ENCODE data around the gene AMIGO3.
"Not testable (repeated sequence)": the region's sequence is repeated elsewhere in the genome, so short reads cannot be mapped to it uniquely, and the experiment has no call there.

AMIGO3 gene

DNA sequence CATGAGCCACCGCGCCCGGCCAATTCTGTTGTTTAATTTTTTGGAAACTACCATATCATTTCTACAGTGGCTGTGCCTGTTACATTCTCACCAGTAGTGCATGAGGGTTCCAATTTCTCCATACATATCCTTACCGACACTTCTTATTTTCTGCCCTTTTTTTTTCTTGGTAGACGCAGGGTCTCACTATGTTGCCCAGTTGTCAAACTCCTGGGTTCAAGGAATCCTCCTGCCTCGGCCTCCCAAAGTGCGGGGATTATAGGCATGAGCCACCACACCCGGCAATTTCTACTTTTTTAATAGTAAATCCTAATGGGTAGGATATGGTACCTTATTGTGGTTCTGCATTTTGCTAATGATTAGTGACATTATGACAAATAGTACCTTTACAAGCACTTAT is 9.6 kb downstream of the AMIGO3 start:
- no peak for DNase-seq (ENCODE audit: low spot score)

- DNase-seq (ENCODE audit: low spot score): no peak
Observed at GRCh38 chr3:49707113-49707480, 12.4 kb downstream of the AMIGO3 start.

- no peak for DNase-seq (ENCODE audit: low spot score)
Observed at GRCh38 chr3:49706456-49707112, 12.9 kb downstream of the AMIGO3 start.

DNA sequence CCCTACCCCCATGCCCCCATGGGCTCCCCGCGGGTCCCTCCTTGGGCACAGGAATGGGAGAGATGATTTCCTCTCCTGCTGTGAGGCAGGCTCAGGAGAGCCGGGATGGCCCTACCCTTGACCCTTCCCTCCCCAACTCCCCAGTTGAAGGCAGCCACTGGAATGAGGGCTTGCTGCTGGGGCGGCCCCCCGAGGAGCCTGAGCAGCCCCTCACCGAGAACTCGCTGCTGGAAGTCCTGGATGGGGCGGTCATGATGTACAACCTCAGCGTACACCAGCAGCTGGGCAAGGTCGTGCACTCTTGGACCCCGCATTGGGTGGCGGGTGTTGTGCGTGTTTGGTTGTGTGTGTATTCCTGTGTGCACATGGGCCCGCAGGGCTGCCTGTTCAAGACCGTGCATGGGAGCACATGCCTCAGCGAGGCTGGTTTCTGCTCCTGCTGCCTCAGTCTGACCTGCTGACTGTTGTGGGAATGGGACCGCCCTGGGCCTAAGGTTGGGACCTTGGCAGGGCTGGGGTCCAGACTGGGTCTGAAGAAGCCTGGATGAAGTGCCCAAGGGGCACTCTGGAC is 14.0 kb downstream of the AMIGO3 start:
- no peak for DNase-seq (ENCODE audit: low spot score)

- DNase-seq (ENCODE audit: low spot score): no peak
Observed at GRCh38 chr3:49704629-49705028, 14.9 kb downstream of the AMIGO3 start.

- DNase-seq (ENCODE audit: low spot score): no peak
Observed at GRCh38 chr3:49703956-49704355, 15.5 kb downstream of the AMIGO3 start.

DNA sequence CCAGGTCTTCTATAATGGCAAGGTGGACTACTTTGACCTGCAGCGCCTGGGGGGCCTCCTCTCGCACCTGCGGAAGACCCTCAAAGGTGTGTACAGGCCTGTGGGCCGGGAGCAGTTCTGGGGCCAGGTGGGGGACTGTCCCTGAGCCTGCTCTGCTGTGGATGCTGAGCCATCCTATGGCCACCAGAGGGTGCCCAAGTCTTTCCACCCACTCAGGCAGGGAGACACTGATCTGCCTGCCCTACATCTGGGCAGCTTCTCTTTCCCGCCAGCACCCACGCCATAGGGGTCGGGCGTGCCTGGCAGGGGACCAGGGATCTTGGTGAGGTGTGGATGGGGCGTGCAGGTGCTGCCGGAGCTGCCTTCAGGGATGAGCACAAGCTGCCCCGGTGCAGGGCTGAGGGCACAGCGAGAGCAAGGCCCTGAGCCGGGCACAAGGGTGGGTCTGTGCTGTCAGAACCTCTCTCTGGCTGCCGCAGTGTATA is 16.0 kb downstream of the AMIGO3 start:
- peak; percentile 40 for DNase-seq (ENCODE audit: low spot score)

DNA sequence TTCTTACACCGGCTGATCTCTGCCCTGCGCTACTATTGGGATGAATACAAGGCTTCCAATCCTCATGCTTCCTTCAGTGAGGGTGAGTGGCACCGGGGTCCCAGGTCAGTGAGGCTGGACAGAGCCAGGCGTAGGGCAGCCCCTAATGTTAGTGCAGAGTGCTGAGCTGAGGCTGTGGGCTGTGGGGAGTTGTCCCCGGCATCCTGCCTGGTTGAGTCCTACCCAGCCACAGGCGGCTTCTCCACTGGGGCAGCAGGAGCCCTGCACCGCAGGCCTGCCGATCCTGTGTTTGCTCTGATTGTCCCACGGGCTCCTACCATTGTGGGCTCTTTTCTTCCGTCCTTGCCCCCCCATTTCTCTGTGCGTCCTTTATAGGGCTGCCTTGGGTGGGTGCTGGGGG is 16.8 kb downstream of the AMIGO3 start:
- DNase-seq (ENCODE audit: low spot score): no peak

DNA sequence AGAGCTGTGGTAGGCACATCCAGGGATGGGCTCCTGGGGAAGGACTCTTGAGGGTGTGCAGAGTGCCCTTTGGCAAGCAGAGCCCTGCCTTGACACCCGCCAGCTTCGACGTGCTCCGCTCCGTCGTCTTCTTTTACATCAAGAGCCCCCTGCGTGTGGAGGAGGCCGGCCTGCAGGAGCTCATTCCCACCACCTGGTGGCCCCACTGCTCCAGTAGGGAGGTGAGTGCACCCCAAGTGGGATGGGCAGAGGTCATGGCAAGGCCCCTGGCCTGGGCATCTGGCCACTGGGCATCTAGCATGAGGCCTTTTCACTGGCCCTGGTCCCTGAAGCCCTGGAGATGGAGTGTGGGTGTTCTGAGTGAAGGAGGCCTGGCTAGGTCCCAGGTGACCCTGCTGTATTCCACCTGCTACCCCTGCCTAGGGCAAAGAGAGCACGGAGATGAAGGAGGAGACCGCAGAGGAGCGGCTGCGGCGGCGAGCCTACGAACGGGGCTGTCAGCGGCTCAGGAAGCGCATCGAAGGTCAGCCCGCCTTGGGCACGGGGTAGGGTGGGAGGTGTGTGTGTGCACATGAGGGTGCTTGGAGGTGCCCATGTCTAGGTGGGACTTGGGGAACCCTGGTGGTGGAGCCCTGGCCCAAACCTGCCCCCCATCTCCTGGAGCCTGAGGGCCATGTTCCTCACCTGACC is 18.0 kb downstream of the AMIGO3 start:
- no peak for DNase-seq (ENCODE audit: low spot score)

DNA sequence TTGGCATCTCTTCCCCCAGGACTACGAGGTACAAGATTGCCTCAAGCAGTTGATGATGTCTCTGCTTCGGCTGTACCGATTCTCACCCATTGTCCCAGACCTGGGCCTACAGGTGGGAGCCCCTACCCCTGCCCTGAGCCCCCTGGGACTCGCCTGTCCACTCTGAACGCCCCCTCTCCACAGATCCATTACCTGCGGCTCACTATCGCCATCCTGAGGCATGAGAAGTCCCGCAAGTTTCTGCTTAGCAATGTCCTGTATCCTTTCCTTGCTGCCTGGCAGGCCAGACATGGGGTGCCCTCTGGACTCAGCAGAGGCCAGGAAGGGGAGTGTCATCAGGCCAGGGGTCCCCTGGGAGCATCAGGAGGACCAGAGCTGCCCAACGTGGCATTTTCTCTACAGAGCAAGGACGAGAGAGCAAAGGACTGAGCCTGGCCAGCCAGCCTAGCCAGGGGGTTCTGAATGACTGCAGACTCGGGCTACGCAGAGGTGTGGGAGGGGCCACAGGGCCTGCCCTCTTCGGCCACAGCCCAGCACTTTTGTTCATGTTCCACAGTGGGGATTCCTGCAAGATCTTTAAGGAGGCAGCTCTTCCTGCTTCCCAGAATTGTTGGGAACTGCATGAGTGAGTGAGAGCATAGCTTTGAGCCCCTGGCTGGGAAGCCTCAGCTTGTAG is 18.9 kb downstream of the AMIGO3 start:
- no peak for DNase-seq (ENCODE audit: low spot score)

DNA sequence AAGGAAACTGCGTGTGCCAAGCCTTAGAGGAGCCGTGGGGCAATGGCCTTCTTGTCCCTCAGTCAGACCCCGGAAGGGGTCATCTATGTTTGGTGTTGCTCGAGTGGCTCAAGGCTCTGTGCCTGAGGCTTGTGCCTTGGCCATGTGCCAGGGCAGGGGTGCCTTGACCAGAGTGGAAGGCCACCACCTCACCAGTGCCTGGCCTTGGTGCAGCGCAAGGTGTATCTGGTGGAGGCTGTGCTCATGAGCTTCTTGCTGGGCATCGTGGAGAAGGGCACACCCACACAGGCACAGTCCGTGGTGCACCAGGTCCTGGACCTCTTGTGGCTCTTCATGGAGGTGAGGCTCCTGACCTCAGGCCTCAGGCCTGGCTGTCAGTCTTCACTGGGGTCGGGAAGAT is 19.5 kb downstream of the AMIGO3 start:
- DNase-seq (ENCODE audit: low spot score): no peak

DNA sequence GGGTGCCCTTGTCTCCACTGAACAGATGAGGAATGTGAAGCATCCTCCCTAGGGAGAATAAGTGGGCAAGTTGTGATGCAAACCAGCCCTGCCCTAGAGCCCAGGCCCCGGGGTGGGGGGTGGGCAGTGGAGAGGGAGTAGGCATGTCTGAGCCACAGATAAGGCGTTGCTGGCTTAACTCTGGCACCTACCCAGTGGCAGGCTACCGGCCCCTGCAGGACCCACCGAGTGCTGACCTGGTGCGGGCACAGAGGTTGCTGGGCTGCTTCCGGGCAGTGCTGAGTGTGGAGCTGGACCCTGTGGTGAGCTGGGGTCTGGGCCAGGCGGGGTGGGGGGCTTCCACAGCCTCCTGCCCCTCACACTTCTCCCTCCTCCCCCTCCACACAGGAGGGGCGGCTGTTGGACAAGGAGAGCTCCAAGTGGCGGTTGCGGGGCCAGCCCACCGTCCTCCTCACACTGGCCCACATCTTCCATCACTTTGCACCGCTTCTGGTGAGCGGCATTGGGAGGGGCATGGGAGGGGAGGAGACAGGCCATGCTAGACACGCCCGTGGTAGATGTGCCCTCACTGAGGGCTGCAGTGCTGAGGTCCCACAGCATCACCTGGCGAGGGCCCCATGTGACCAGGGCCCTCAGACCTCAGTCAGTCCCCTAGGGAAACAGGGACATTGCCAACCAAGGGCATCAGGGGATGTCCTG is 20.1 kb downstream of the AMIGO3 start:
- no peak for DNase-seq (ENCODE audit: low spot score)

GRCh38 chr3:49695350-49696015 is 24.0 kb downstream of the AMIGO3 start:
- not testable (repeated sequence) for DNase-seq (ENCODE audit: low spot score)

GRCh38 chr3:49694409-49695070 is 24.9 kb downstream of the AMIGO3 start:
- DNase-seq (ENCODE audit: low spot score): not testable (repeated sequence)

DNA sequence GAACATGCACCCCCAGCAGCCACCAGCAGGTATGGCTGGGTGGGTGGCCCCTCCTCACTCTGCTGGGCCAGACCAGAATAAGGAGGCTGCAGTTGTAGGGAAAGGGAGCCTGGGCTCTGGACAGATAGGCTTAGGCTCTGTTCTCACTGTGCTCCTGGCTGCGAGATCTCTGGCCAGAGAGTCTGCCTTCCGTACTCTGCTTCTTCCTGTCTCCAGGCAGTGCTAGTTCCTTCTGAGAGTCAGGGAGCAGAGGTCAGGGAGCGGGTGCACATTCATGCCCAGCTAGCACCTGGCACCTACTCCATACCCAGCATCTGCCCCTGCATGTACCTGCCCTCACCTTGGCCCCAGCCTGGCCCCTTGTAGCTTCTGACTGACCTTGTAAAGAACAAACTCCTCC is 28.0 kb downstream of the AMIGO3 start:
- DNase-seq (ENCODE audit: low spot score): not testable (repeated sequence)

GRCh38 chr3:49690856-49691255 is 28.6 kb downstream of the AMIGO3 start:
- not testable (repeated sequence) for DNase-seq (ENCODE audit: low spot score)

DNA sequence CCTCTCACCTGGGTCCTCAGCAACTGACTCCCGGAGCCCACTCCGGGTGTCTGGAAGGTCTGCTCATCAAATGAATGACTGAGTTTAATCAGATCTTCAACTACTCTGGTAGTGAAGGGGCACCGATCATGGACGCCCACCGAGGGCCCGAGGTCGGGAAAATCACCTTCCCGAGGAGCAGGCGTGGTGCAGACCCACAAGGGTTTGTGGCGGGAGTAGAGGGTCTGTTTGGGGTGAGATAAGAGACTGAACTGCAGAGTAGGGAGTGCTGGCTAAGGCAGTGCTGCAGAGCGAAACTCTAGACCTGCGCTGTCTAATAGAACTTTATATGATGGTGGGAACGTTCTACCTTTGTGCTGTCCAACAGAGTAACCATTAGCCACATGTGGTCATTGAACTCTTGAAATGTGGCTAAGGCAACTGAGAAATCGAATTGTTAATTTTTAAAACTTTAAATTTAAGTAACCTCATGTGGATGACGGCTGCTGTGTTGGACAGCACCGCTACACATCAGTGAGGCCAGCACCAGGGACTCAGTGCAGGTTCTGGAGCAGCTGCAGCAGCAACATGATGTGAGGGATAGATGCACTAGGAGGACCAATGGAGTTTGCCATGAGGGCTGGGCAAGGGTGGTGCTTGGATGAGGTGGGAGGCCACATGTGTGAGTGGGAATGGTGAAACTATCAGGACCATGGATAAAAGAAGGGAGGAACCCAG is 29.4 kb downstream of the AMIGO3 start:
- DNase-seq (ENCODE audit: low spot score): not testable (repeated sequence)

- peak; percentile 90 for DNase-seq (ENCODE audit: low spot score)
Observed at GRCh38 chr3:49689046-49689907, 30.2 kb downstream of the AMIGO3 start, which contains the start of the genes MST1 and RNF123. Gene MST1 (minus strand): TSS chr3:49689474. CDS start chr3:49688691, 783 bp downstream. Gene RNF123 (plus strand): TSS chr3:49689557. CDS start chr3:49691166, 1,609 bp downstream.
